Measurements from ENCODE around the gene SLC35E3. TPM values are rescaled to one million over a fixed set of nuclear protein-coding genes. Genes with fewer than 3 reads are reported as not detected.

Gene SLC35E3
- total RNA-seq, 1 donor from 2014 or later = 6.2 TPM

GRCh38 chr12:68767191-68767590, 21.2 kb downstream of the SLC35E3 start:
- intact Hi-C loops (cut with DNase I) = no loop called here
- DNase-seq (ENCODE audit: low spot score) = no peak

- intact Hi-C loops (cut with DNase I) = no loop called here
- DNase-seq (ENCODE audit: low spot score) = no peak
These were observed 22.5 kb downstream of the SLC35E3 start for GRCh38 chr12:68768431-68768939.

GRCh38 chr12:68769941-68770340, 24.0 kb downstream of the SLC35E3 start:
- intact Hi-C loops (cut with DNase I) = no loop called here

GRCh38 chr12:68771223-68771925, 25.4 kb downstream of the SLC35E3 start:
- DNase-seq (ENCODE audit: low spot score) = no peak
- intact Hi-C loops (cut with DNase I) = no loop called here

More at GRCh38 chr12:68769941-68770340, 24.0 kb downstream of the SLC35E3 start:
- DNase-seq (ENCODE audit: low spot score) = no peak

- DNase-seq (ENCODE audit: low spot score) = no peak
- intact Hi-C loops (cut with DNase I) = no loop called here
These were observed 26.7 kb downstream of the SLC35E3 start for GRCh38 chr12:68772714-68773113.

DNA sequence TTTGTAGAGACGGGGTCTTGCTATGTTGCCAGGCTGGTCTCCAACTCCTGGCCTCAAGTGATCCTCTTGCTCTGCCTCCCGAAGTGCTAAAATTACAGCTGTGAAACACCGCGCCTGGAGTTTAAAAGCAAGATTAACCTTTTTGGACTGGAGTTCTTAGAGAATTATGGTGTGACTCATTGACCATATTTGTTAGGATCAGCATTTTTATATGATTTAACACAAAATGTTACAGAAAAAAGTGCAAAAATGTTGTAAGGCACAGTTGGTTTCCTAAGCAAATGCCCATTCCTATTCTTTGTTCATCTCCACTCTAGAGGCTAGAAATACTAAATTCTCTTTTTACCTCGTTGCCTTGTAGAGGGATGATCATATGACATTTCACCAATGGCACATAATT, 27.6 kb downstream of the SLC35E3 start:
- intact Hi-C loops (cut with DNase I) = no loop called here

DNA sequence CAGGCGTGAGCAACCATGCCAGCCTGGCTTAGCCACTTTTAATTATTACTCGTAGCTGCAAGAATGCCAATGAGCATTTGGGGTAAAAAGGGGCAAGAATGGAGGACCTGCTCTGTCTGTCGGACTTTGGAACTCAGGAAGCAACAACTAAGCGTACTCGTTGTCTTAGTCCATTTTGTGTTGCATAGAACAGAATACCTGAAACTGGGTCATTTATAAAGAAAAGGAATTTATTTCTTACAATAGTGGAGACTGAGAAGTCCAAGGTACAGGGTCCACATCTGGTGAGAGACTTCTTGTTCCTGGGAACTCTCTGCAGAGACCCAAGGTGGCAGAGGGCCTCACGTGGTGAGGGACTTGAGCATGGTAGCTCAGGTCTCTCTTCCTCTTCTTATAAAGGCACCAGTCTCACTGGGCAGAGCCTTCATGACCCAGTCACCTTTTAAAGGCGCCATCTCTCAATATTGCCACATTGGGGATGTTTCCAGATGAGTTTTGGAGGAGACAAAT, 29.2 kb downstream of the SLC35E3 start:
- intact Hi-C loops (cut with DNase I) = no loop called here
- DNase-seq (ENCODE audit: low spot score) = no peak

More for the DNA sequence above, 27.6 kb downstream of the SLC35E3 start:
- no peak for DNase-seq (ENCODE audit: low spot score)

DNA sequence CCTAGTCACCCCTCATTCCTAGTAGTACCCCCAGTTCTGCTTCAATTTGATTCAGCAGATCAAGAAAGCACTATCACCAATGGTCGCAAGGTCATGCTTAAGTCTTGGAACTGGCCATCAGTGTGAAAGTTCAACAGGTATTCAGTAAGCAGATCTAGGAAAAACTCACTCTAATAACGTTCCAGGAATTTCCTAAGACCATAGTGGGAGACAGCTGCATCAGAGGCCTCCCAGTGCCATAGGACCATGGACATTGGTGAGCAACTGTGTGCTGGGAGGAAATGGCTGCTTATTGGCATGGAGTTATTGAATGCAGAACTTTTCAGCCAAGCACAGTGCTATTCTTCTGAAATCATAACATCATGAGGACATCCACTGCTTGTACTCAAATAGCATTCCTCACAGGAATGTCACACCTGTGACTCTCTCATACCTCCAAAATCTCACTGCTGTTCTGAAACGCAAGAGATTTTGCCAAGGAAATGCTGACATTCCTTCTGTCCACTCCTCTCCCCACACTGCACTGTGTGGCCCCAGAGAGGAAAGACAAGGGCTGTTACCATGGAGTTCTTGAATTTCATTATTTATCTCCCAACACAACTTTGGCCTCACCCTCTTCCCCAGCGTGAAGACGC, 31.1 kb downstream of the SLC35E3 start:
- no peak for DNase-seq (ENCODE audit: low spot score)
- intact Hi-C loops (cut with DNase I) = no loop called here

DNA sequence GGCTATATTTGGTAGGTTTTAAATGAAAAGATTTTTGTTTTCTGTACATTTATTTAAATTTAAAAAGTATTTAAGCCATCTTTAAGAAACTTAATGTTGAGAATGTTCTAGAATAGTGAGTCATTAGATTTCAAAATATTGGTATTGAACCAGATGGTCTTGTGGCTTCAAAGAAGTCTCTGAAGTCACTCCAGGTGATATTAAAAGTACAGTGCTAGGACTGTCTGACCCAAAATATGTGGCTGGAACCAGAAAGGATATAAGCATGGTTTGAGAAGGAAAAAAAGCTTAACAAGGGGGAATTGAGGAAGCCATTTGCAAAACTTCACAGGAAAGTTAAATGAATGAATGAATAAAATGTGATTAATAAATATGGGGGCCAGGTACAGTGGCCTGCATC, 33.3 kb downstream of the SLC35E3 start:
- intact Hi-C loops (cut with DNase I) = no loop called here
- DNase-seq (ENCODE audit: low spot score) = no peak

DNA sequence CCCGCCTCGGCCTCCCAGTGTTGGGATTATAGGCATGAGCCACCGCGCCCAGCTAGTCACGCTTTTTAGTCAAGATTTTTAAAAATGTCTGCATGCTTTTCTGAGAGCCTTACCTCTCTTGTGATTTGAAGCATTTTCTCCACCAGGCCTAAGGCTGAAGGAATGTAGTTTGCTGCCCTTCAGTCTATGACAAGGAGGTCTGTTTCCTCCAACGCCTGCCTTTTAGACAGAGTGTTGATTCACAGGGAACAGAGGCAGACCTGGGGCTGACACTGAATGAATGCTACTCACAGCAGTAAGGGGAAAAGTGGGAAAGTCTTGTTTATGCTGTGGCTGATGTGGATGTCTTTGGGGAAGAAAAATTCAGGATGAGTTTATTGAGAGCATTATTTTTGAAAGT, 34.8 kb downstream of the SLC35E3 start:
- no peak for DNase-seq (ENCODE audit: low spot score)
- intact Hi-C loops (cut with DNase I) = no loop called here

- DNase-seq (ENCODE audit: low spot score) = no peak
- intact Hi-C loops (cut with DNase I) = no loop called here
These were observed 35.8 kb downstream of the SLC35E3 start for GRCh38 chr12:68781728-68782127.

GRCh38 chr12:68784015-68784414, 38.0 kb downstream of the SLC35E3 start:
- intact Hi-C loops (cut with DNase I) = no loop called here
- DNase-seq (ENCODE audit: low spot score) = no peak

GRCh38 chr12:68785358-68785757, 39.4 kb downstream of the SLC35E3 start:
- no peak for DNase-seq (ENCODE audit: low spot score)
- intact Hi-C loops (cut with DNase I) = no loop called here

- no peak for DNase-seq (ENCODE audit: low spot score)
- intact Hi-C loops (cut with DNase I) = no loop called here
These were observed 39.8 kb downstream of the SLC35E3 start for GRCh38 chr12:68785823-68786222.

GRCh38 chr12:68786929-68787328, 41.0 kb downstream of the SLC35E3 start:
- intact Hi-C loops (cut with DNase I) = no loop called here
- DNase-seq (ENCODE audit: low spot score) = no peak

GRCh38 chr12:68788554-68789143, 42.7 kb downstream of the SLC35E3 start:
- DNase-seq (ENCODE audit: low spot score) = no peak
- intact Hi-C loops (cut with DNase I) = no loop called here

DNA sequence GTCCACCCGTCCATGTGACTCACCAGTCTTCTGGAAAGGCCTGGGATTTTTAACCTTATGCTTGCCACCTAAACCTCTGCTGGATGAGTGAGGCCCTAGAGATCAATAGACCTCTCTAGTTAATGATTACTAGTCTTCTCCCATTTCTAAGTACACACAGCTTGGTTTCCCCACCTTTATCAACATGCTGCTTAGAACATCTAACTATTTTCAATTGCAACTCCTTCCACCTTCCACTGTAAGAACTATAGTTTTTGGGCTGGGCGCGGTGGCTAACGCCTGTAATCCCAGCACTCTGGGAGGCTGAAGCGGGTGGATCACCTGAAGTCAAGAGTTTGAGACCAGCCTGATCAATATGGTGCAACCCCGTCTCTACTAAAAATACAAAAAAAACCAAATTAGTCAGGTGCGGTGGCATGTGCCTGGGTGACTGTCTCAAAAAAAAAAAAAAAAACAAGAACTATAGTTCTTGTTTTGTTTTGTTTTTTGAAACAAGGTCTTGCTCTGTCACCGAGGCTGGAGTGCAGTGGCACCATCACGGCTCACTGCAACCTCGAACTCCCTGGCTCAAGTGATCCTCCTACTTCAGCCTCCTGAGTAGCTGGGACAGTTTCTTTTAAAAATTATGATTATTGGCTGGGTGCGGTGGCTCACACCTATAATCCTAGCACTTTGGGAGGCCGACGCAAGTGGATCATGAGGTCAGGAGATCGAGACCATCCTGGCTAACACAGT, 43.3 kb downstream of the SLC35E3 start:
- DNase-seq (ENCODE audit: low spot score) = no peak
- intact Hi-C loops (cut with DNase I) = no loop called here

DNA sequence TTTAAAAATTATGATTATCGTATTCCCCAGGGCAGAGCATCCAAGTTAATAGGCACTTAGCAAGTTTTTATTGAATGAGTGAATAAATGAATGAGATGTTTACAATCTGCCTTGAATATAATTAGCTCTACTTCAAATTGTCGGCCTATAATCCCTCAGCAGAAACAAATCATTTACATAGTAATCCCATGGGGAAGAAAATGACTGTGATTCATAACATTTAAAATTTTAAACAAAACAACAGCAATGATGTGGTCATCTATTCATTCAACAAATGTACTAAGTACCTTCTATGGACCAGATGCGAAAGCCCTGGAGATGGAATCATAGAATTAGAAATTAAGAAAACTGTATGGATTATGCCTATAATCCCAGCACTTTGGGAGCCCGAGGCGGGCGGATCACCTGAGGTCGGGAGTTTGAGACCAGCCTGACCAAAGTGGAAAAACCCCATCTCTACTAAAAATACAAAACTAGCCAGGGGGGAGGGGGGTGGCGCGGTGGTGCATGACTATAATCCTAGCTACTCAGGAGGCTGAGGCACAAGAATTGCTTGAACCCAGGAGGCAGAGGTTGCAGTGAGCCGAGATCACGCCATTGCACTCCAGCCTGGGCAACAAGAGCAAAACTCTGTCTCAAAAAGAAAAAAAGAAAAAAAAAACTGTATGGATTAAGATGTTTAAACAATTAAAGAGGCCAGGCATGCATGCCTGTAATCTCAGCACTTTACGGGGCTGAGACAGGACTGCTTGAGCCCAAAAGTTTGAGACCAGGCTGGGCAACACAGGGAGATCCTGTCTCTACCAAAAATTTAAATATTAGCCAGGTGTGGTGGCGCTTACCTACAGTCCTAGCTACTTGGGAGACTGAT, 44.3 kb downstream of the SLC35E3 start:
- intact Hi-C loops (cut with DNase I) = no loop called here
- no peak for DNase-seq (ENCODE audit: low spot score)

GRCh38 chr12:68790952-68791234, 44.9 kb downstream of the SLC35E3 start:
- intact Hi-C loops (cut with DNase I) = no loop called here
- no peak for DNase-seq (ENCODE audit: low spot score)
